ENCODE results near the gene MBP. TPM values are rescaled to one million over a fixed set of nuclear protein-coding genes. Genes with fewer than 3 reads are reported as not detected.

The MBP gene
- total and polyA plus RNA-seq, 10 of the 15 experiments (the other 5 are each of a cell fraction or from before 2014, with no cell fraction given) = 12.2 to 67.8 (median 42.1) TPM

GRCh38 chr18:77001979-77002378 is 130.6 kb downstream of the MBP start (continued):
- TF ChIP-seq, protein P1, sequence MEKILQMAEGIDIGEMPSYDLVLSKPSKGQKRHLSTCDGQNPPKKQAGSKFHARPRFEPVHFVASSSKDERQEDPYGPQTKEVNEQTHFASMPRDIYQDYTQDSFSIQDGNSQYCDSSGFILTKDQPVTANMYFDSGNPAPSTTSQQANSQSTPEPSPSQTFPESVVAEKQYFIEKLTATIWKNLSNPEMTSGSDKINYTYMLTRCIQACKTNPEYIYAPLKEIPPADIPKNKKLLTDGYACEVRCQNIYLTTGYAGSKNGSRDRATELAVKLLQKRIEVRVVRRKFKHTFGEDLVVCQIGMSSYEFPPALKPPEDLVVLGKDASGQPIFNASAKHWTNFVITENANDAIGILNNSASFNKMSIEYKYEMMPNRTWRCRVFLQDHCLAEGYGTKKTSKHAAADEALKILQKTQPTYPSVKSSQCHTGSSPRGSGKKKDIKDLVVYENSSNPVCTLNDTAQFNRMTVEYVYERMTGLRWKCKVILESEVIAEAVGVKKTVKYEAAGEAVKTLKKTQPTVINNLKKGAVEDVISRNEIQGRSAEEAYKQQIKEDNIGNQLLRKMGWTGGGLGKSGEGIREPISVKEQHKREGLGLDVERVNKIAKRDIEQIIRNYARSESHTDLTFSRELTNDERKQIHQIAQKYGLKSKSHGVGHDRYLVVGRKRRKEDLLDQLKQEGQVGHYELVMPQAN (conservative IDR thresholded peaks at IDR 0.05) = no peak
- TF ChIP-seq CBFB (IDR thresholded peaks at IDR 0.05; ENCODE audit: low read depth) = no peak

DNA sequence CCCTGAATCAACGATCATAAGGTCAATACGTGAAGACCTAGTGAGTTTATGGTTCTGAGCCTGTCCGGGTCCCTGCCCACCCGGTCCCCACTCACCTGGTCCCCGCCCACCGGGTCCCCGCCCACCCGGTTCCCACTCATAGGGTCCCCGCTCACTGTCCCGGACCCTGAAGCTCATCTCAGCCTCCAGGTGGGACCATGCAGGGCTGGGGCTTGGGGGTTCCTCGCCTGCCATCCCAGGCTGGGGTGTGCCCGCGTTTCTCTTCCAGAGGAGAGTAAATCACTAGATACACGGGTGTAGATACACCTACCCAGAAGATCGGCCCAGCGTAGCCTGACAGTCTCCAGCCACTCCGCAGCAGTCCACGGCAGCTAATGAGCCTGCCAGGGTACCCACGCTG is 131.5 kb downstream of the MBP start:
- no peak overlapping the region for H3K4me3 ChIP-seq
- CTCF ChIA-PET = interaction anchor here (0.6 to 4.1 kb wide), 51 partner anchors 9 to 647 kb away, joined by 3 to 143 read pairs (median 4); no protein-coding TSS in a partner anchor
- in situ Hi-C loops (cut with MboI) (loop anchor here (5.0 to 10.0 kb wide), 2 partner anchors 201 to 654 kb away; no protein-coding TSS in a partner anchor), intact Hi-C loops (cut with micrococcal nuclease; ENCODE audit: unreplicated experiment) (loop anchor here (2.0 to 5.0 kb wide), 3 partner anchors 54 to 651 kb away; partner anchors contain the start of gene MBP)
- 84% methylated on average over 16 of the region's 19 CpGs for WGBS (ENCODE audit: insufficient coverage, insufficient replicate concordance, low lambda C conversion rate, missing lambda C conversion rate)
- no peaks in the 10 kb centered on the region for H3K9me3 ChIP-seq (replicated peaks; ENCODE audit: control insufficient read depth, insufficient read depth, low read length)
- no peaks in the 10 kb centered on the region for H4K20me1 ChIP-seq (ENCODE audit: control insufficient read depth, insufficient read depth)
- FAIRE-seq (no peak), ATAC-seq (no peak), DNase-seq (ENCODE audit: low read depth, low spot score) (no peak)
- RAD21 ChIA-PET (ENCODE audit: unreplicated experiment) = interaction anchor here (0.6 to 7.6 kb wide), 18 partner anchors 8 to 700 kb away, joined by 3 to 126 read pairs (median 4); no protein-coding TSS in a partner anchor
- H2AFZ ChIP-seq (ENCODE audit: control insufficient read depth, low read depth, low read length) = no peak overlapping the region
- POLR2A ChIA-PET = interaction anchor here (1.1 to 1.2 kb wide), 2 partner anchors 53 to 211 kb away, joined by 3 read pairs; no protein-coding TSS in a partner anchor
- no peaks in the 10 kb centered on the region for H3K36me3 ChIP-seq (ENCODE audit: control insufficient read depth in 2 of 2, insufficient read depth in 2 of 2, low read length in 1 of 2)
- H3K27me3 ChIP-seq (replicated peaks in 1 of 2; ENCODE audit: control insufficient read depth in 2 of 2, insufficient read depth in 2 of 2, low read length in 1 of 2) = no peaks in the 10 kb centered on the region
- SMC1A ChIA-PET (ENCODE audit: uncharacterized antibody, unreplicated experiment) = interaction anchor here (0.7 to 3.4 kb wide), 18 partner anchors 10 to 315 kb away, joined by 3 to 82 read pairs (median 4); no protein-coding TSS in a partner anchor
- no peaks in the 10 kb centered on the region for H3K4me1 ChIP-seq (ENCODE audit: control insufficient read depth, insufficient read depth, low read length)
- no peaks in the 10 kb centered on the region for H3K79me2 ChIP-seq (ENCODE audit: control insufficient read depth, insufficient read depth, low read length)
- BruUV-seq (replicated peaks) = no TSS peak
- no peak overlapping the region for H3K9ac ChIP-seq (ENCODE audit: control insufficient read depth, insufficient read depth, low read length)
- H3K4me2 ChIP-seq (ENCODE audit: control insufficient read depth, insufficient read depth) = no peak overlapping the region
- no peak overlapping the region for H3K27ac ChIP-seq (ENCODE audit: control insufficient read depth, insufficient read depth)
- TF ChIP-seq, protein P2, sequence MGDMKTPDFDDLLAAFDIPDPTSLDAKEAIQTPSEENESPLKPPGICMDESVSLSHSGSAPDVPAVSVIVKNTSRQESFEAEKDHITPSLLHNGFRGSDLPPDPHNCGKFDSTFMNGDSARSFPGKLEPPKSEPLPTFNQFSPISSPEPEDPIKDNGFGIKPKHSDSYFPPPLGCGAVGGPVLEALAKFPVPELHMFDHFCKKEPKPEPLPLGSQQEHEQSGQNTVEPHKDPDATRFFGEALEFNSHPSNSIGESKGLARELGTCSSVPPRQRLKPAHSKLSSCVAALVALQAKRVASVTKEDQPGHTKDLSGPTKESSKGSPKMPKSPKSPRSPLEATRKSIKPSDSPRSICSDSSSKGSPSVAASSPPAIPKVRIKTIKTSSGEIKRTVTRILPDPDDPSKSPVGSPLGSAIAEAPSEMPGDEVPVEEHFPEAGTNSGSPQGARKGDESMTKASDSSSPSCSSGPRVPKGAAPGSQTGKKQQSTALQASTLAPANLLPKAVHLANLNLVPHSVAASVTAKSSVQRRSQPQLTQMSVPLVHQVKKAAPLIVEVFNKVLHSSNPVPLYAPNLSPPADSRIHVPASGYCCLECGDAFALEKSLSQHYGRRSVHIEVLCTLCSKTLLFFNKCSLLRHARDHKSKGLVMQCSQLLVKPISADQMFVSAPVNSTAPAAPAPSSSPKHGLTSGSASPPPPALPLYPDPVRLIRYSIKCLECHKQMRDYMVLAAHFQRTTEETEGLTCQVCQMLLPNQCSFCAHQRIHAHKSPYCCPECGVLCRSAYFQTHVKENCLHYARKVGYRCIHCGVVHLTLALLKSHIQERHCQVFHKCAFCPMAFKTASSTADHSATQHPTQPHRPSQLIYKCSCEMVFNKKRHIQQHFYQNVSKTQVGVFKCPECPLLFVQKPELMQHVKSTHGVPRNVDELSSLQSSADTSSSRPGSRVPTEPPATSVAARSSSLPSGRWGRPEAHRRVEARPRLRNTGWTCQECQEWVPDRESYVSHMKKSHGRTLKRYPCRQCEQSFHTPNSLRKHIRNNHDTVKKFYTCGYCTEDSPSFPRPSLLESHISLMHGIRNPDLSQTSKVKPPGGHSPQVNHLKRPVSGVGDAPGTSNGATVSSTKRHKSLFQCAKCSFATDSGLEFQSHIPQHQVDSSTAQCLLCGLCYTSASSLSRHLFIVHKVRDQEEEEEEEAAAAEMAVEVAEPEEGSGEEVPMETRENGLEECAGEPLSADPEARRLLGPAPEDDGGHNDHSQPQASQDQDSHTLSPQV (IDR thresholded peaks at IDR 0.05) = no peak
- TF ChIP-seq MXI1 (IDR thresholded peaks at IDR 0.05; ENCODE audit: low read depth, low read length) (no peak), POLR2AphosphoS2 (IDR thresholded peaks at IDR 0.05; ENCODE audit: low read depth, low read length) (no peak), SIX5 (IDR thresholded peaks at IDR 0.05; ENCODE audit: low read depth, low read length, severe bottlenecking) (no peak), TCF12 (IDR thresholded peaks at IDR 0.05; ENCODE audit: low read depth, low read length) (no peak), CREM (IDR thresholded peaks at IDR 0.05; ENCODE audit: low read depth) (no peak), ZZZ3 (IDR thresholded peaks at IDR 0.05; ENCODE audit: control insufficient read depth, insufficient read length, low read depth) (no peak), MEF2A (IDR thresholded peaks at IDR 0.05; ENCODE audit: insufficient read depth, low read depth, low read length) (no peak), PML (IDR thresholded peaks at IDR 0.05; ENCODE audit: low read length) (no peak), WRNIP1 (IDR thresholded peaks at IDR 0.05; ENCODE audit: borderline replicate concordance, low read depth, low read length) (no peak)
- TF ChIP-seq, protein P3, sequence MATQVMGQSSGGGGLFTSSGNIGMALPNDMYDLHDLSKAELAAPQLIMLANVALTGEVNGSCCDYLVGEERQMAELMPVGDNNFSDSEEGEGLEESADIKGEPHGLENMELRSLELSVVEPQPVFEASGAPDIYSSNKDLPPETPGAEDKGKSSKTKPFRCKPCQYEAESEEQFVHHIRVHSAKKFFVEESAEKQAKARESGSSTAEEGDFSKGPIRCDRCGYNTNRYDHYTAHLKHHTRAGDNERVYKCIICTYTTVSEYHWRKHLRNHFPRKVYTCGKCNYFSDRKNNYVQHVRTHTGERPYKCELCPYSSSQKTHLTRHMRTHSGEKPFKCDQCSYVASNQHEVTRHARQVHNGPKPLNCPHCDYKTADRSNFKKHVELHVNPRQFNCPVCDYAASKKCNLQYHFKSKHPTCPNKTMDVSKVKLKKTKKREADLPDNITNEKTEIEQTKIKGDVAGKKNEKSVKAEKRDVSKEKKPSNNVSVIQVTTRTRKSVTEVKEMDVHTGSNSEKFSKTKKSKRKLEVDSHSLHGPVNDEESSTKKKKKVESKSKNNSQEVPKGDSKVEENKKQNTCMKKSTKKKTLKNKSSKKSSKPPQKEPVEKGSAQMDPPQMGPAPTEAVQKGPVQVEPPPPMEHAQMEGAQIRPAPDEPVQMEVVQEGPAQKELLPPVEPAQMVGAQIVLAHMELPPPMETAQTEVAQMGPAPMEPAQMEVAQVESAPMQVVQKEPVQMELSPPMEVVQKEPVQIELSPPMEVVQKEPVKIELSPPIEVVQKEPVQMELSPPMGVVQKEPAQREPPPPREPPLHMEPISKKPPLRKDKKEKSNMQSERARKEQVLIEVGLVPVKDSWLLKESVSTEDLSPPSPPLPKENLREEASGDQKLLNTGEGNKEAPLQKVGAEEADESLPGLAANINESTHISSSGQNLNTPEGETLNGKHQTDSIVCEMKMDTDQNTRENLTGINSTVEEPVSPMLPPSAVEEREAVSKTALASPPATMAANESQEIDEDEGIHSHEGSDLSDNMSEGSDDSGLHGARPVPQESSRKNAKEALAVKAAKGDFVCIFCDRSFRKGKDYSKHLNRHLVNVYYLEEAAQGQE (IDR thresholded peaks at IDR 0.05; ENCODE audit: low read depth, low read length) = no peak

All from GM12878 (cell line).